NCI-H1694 treated with DMSO at 0.1 percent for 48 hours (cell line): ENCODE data around the gene CAMTA1.

ENCODE experiments used
- DNase-seq: peaks from one replicate; lab custom pipeline; 2025; lab: John Stamatoyannopoulos, UW

The CAMTA1 gene

DNA sequence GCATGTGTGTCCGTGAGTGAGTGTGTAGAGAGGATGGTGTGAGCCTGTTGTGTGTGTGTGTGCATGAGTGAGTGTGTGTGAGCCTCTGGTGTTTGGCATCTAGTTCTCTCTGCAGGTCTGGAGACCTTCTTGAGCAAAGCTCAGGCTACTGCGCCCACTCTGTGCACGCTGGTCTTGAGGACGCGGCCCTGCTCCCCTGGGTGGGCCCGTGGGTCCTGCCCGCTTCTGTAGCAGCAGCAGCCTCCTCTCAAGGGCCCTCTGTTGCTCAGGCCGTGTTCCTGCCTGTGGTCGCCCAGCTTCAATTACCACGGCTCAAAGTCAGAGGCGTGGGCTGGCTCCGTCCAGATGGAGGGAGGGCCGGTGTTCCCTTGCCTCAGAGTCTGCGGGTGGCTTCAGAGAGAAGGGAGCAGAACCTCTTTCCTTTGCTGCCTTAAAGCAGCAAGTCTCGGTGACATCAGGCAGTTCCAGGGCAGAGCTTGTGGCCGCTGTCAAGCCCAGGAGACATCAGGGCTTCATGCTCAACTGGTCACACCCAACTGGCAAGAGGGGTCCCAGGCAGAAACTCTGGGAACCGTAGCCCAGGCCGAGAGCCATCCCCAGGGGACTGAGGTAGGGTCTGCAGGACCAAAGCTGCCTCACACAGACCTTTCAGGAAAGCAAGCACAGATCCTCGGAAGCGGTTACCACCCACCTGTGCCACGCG, 715.3 kb downstream of the CAMTA1 start:
- DNase-seq: no peak

DNA sequence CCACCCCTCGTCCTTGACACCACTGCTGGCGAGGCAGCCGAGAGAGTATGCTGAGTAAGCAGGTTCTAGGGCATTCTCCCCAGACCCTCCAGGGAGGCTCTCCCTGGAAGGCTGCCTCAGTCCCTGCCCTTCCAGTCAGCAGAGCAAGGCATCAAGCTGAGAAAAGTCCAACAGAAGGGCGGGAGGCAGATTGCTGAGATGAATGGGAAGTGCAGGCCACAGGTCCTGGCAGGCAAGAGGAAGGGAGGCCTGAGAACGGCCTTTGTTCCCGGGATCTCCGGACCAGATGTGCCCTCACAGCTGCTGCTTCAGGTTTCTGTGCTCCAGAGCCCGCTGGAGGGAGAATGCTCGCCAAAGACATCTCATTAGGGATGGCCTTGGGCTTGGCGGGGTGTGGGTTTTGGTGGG, 715.8 kb downstream of the CAMTA1 start:
- no peak for DNase-seq

- no peak for DNase-seq
Measured at GRCh38 chr1:7501723-7502603, 716.7 kb downstream of the CAMTA1 start.

DNA sequence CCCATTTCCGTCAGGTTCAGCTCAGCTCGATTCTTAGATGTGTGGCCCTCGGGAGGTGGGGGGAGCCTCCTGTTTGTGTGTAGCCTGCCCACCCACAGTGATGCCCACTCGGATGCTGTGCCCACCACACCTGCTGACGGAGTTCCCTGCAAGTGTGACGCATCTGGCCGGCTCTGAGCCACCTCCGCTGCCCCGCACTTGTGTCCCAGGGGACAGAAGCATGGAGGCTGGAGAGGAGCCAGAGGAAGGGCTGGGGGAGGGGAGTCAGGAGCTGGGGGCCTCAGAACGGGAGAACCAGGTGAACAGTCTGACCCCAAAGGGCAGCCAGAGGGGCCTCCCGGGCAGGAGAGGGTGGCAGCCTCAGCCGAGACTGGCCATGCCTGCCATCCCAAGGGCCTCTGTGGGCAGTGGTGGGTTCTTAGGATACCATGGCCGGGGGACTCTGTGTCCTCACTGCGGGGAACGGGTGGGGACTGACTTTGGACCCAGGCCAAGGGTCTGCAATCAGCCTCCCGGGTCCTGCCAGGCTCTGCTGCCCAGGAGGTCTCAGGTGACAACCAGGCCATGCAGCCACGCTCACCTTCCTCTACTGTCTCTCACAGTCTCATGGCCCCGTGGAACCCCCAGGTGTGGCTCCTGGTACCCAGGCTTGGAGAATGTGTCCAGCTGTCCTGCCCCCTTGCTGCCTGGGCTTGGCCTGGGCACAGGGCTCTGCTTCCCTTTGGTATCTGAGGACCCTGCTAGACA, 718.6 kb downstream of the CAMTA1 start:
- no peak for DNase-seq

DNA sequence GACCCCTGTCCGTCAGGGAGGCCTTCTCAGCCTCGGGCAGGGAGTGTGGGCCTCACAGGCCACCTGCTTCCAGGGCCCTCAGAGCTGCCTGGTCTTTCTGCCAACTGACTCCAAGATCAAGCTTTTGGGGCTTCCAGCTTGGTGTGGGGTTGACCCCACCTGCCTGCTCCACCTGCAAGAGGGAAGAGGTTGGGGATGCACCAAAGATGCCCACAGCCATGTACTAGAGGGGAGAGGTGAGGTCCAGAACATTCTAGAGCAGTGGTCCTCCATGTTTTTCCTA, 719.1 kb downstream of the CAMTA1 start:
- DNase-seq: no peak

DNA sequence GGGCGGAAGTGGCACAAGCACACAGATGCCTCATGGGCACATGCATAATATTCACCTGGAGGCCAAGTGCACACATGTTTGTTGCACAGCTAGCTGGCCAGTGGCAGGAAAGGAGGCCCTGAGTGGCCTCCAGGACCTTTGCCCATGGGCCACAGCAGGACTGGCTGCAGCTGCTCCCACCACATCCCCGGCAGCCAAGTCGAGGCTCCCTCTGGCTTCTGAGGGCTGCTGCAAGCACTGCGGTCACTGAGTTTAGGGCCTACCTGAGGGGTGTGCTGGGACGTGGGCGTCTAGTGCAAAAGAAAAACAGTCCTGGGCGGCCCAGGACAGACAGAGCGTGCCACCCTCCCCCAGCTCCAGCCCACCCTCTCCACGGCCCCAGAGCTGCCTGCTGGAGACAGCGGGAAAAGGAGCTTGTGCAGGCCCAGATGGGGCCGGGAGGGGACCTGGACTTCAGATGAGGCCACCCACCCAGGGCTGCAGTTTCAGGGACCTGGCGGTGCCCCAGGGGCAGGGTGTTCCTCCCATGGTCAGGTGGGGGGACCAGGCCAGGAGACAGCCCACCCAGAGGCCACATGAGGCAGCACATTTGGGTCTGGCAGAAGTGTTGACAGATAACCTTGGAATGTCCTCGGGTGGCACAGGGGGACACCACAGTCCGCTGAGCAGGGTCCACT, 720.0 kb downstream of the CAMTA1 start:
- no peak for DNase-seq

DNA sequence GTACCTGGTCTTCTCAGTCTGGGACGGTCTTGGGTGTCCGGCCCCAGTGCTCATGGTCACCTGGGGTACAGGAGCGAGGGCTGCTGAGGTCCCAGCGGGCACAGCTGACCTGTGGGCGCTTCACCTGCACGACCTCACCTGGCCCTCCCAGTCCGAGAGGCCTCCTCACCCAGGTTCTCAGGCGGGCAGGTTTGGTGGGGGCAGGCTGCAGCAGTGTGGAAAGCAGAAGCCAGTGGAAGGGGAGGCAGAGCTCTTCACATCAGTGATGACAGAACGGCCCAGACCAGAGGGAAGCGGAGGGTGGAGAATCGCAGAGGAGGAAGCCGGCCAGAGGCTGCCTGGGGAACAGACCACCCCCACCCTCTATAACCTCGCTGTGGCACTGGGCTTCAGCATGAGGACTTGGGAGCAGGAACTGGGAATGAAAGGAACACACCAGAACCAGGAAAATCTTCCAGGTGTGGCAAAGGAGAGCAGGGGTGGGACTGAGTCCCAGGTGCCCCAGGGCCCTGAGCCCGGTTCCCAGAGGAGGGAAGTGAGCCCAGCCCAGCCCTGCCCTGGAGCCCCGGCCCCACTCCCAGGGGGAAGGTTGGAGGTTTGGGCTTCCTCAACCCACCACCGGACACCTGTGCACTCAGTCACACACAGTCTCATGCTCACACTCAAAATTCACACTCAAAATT, 720.7 kb downstream of the CAMTA1 start:
- no peak for DNase-seq

GRCh38 chr1:7506454-7507284, 721.4 kb downstream of the CAMTA1 start:
- DNase-seq: no peak

DNA sequence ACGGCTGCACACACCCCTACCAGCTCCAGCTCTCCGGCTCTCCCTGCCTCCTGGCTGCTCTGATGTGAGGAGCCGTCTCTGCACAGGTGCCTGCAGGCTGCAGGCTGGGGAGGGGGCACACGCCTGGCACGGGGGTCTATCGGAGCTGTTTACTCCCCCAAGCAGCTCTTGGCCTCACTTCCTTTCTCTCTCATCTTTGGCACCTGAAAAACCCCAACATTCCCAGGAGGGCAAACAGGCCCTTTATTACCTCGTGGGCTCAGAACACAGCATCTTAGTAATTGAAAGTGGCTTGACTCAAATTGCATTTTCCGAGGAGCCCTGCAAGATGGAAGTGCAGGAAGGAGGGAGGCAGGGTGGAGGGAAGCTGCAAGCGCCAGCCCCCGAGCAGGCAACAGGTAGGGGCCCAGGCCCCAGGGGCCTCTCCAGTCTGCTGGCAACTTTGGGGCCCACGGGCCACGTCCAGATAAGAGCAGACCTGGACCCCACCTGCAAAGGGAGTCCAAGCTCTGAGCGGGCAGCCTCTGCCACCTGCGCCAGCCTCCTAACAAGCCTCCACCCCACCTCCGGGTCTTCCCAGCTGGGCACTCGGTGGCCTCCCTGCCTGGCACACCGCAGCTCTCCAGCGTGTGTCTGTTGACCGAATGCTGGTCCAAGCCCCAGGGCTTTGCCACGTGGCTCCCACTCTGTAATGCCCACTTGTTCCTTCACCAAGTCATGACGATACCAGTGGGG, 722.2 kb downstream of the CAMTA1 start:
- no peak for DNase-seq

- DNase-seq: no peak
Measured at GRCh38 chr1:7508052-7508933, 723.0 kb downstream of the CAMTA1 start.

GRCh38 chr1:7508934-7509519, 723.8 kb downstream of the CAMTA1 start:
- no peak for DNase-seq

DNA sequence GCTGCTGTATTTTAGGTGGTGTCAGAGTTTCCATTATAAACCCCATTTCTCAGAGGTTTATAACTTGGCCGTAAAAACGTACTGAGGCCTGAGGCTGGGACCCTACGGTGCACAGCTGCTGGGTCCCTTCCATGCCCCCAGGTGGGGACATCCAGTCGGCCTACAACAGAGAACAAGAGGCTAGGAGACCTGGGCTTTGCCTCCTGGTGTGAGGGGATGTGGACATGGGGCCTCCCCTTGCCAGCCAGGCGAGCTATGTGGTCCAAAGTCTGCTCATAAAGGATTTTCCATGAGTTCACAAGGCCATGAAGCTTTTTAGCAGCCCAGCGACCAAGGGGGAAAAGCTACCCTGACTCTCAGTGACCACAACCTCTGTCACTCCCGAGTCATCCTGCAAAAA, 724.3 kb downstream of the CAMTA1 start:
- DNase-seq: no peak

GRCh38 chr1:7510389-7510931, 725.2 kb downstream of the CAMTA1 start:
- DNase-seq: no peak

- no peak for DNase-seq
Measured at GRCh38 chr1:7511381-7511780, 726.1 kb downstream of the CAMTA1 start.

DNA sequence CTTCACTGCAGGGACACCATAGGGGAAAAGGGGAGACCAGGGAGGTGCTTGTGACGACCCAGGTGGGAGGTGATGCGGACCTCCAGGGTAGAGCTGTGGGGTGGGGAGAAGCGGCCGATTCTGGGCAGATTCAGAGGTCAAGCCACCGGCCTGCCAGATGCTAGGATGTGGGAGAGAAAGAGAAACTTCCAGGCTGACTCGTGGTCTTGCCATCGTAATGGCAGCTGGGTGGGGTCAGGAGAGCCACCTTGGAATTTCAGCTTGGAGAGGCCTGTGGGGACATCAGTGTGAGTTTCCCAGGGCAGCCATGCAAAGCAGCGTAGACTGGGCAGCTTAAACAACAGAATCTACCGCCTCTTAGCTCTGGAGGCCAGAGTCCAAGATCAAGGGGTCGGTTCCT, 727.8 kb downstream of the CAMTA1 start:
- DNase-seq: no peak

- no peak for DNase-seq
Measured at GRCh38 chr1:7515175-7515574, 729.9 kb downstream of the CAMTA1 start.

GRCh38 chr1:7515904-7516303, 730.6 kb downstream of the CAMTA1 start:
- DNase-seq: no peak

- DNase-seq: no peak
Measured at GRCh38 chr1:7516341-7516740, 731.1 kb downstream of the CAMTA1 start.
